Neural cell (in vitro differentiated cells): ENCODE measurements around the gene GZF1. TPM values are rescaled to one million over a fixed set of nuclear protein-coding genes. Genes with fewer than 3 reads are reported as not detected.

Experiments used
- H2AFZ ChIP-seq: fragments of 200-600, 300-800 bp; sonication (generic), shearing (Covaris generic); 2 replicates; pipeline ENCODE4 v1.6.0; 2014; ENCODE audit warnings: low read depth, mild to moderate bottlenecking, antibody characterized with exemption, low read length, moderate library complexity
- H3F3A ChIP-seq: fragments of 200-600 bp; shearing (Covaris generic); 2 replicates; pipeline ENCODE4 v1.6.1; 2016; ENCODE audit warnings: mild to moderate bottlenecking, moderate library complexity, mixed read lengths, antibody characterized with exemption, low read length; ENCODE audit not compliant: insufficient read depth, poor library complexity, severe bottlenecking
- H3K27ac ChIP-seq: fragments of 200-600, 300-800 bp; sonication (generic), shearing (Covaris generic); 2 replicates; pipeline ENCODE4 v1.5.1; 2014; ENCODE audit warnings: mild to moderate bottlenecking, low read length, moderate library complexity
- H3K27me3 ChIP-seq: fragments of 300-800, 200-600 bp; sonication (generic), shearing (Covaris generic); 2 replicates; pipeline ENCODE4 v1.6.0; 2014; ENCODE audit warnings: mild to moderate bottlenecking, low read depth, low read length, moderate library complexity; ENCODE audit not compliant: insufficient read depth
- H3K36me3 ChIP-seq: fragments of 300-800, 200-600 bp; sonication (generic), shearing (Covaris generic); 2 replicates; pipeline ENCODE4 v1.5.1; 2014; ENCODE audit warnings: mild to moderate bottlenecking, antibody characterized with exemption, low read length, moderate library complexity; ENCODE audit not compliant: insufficient read depth
- H3K4me2 ChIP-seq: fragments of 300-800, 200-600 bp; sonication (generic), shearing (Covaris generic); 2 replicates; pipeline ENCODE4 v1.6.0; 2014; ENCODE audit warnings: mild to moderate bottlenecking, low read length
- H3K4me3 ChIP-seq: fragments of 300-800, 200-600 bp; sonication (generic), shearing (Covaris generic); 2 replicates; pipeline ENCODE4 v1.5.1; 2014; ENCODE audit warnings: mild to moderate bottlenecking, low read length, moderate library complexity
- H3K79me2 ChIP-seq: fragments of 200-600 bp; shearing (Covaris generic); replicated peaks from 2 replicates; pipeline ENCODE4 v1.6.0; 2014; ENCODE audit warnings: mild to moderate bottlenecking, low read length, moderate library complexity; ENCODE audit not compliant: insufficient read depth
- H3K9ac ChIP-seq: fragments of 300-800, 200-600 bp; sonication (generic), shearing (Covaris generic); 2 replicates; pipeline ENCODE4 v1.6.1; 2016; ENCODE audit warnings: mild to moderate bottlenecking, low read length, mixed read lengths
- H3K9me2 ChIP-seq: fragments of 200-600 bp; shearing (Covaris generic); 2 replicates; pipeline ENCODE4 v1.6.1; 2016; ENCODE audit warnings: mild to moderate bottlenecking, low read length, mixed read lengths; ENCODE audit not compliant: insufficient read depth
- H3K9me3 ChIP-seq: fragments of 200-600, 300-800 bp; sonication (generic), shearing (Covaris generic); 2 replicates; pipeline ENCODE4 v1.6.1; 2016; ENCODE audit warnings: mild to moderate bottlenecking, mixed run types, low read length, moderate library complexity, mixed read lengths
- H4K20me1 ChIP-seq: fragments of 200-600 bp; shearing (Covaris generic); 2 replicates; pipeline ENCODE4 v1.6.1; 2016; ENCODE audit warnings: mild to moderate bottlenecking, mixed run types; ENCODE audit not compliant: insufficient read depth
- CTCF ChIP-seq: fragments of 450-650 bp; IDR thresholded peaks from 2 replicates; pipeline ENCODE4 v1.5.1; 2014; ENCODE audit warnings: antibody characterized with exemption, mild to moderate bottlenecking, moderate library complexity; ENCODE audit not compliant: poor library complexity, severe bottlenecking
- EP300 ChIP-seq: fragments of 450-650 bp; conservative IDR thresholded peaks from 2 replicates; pipeline ENCODE4 v1.6.1; 2014; ENCODE audit warnings: antibody characterized with exemption, mild to moderate bottlenecking, moderate library complexity; ENCODE audit not compliant: poor library complexity, severe bottlenecking
- EZH2 ChIP-seq: fragments of 200-600, 300-800 bp; shearing (Covaris generic), sonication (generic); IDR thresholded peaks from 2 replicates; pipeline ENCODE4 v1.6.1; 2014; ENCODE audit warnings: antibody characterized with exemption, low read length, borderline replicate concordance, mild to moderate bottlenecking; ENCODE audit not compliant: insufficient read depth, poor library complexity, severe bottlenecking
- MXI1 ChIP-seq: fragments of 450-650 bp; conservative IDR thresholded peaks from 2 replicates; pipeline ENCODE4 v1.6.1; 2014; ENCODE audit warnings: antibody characterized with exemption, mild to moderate bottlenecking; ENCODE audit not compliant: poor library complexity, severe bottlenecking
- POLR2AphosphoS5 ChIP-seq: IDR thresholded peaks from 2 replicates; pipeline ENCODE4 v1.6.1; 2012
- RAD21 ChIP-seq: fragments of 450-650 bp; conservative IDR thresholded peaks from 2 replicates; pipeline ENCODE4 v1.6.1; 2014; ENCODE audit warnings: antibody characterized with exemption, mild to moderate bottlenecking, moderate library complexity
- REST ChIP-seq: IDR thresholded peaks from 2 replicates; pipeline ENCODE4 v1.6.1; 2012; ENCODE audit warnings: borderline replicate concordance
- SMC3 ChIP-seq: fragments of 450-650 bp; conservative IDR thresholded peaks from 2 replicates; pipeline ENCODE4 v1.6.1; 2014; ENCODE audit warnings: antibody characterized with exemption, mild to moderate bottlenecking, moderate library complexity; ENCODE audit not compliant: poor library complexity
- TAF1 ChIP-seq: IDR thresholded peaks from 2 replicates; pipeline ENCODE4 v1.6.1; 2012; ENCODE audit warnings: low read depth
- polyA plus RNA-seq: library from polyadenylated mRNA; depleted of rRNA; stranded (reverse); fragments of >200 nt; gene quantifications from 2 replicates; pipeline ENCODE4 v1.2.3, GENCODE V29; 2014
- small RNA-seq, 3 experiments: library from RNA; depleted of rRNA; stranded (forward); fragments of <200 nt; gene quantifications; one replicate each; pipeline ENCODE3, GENCODE V24; 2012

The GZF1 gene
- polyA plus RNA-seq, 1 donor from 2014 or later = 13.8 TPM

GRCh38 chr20:23420943-23421931 lies 59.3 kb downstream of the GZF1 start, which contains the start of gene NAPB:
Gene NAPB, minus strand, starts transcription at chr20:23421488. Its CDS starts 86 bp downstream, at chr20:23421402.
- Histone ChIP-seq H3K4me3 (peak within 1 kb of the TSS; percentile 97), H4K20me1 (no peaks in the 10 kb centered on the region), H3K9me2 (no peaks in the 10 kb centered on the region), H3K27me3 (no peaks in the 10 kb centered on the region), H3K27ac (peak within 1 kb of the TSS; percentile 55), H3K9ac (peak within 1 kb of the TSS; percentile 82), H3K9me3 (no peaks in the 10 kb centered on the region), H3F3A (no peaks in the 10 kb centered on the region), H2AFZ (peak within 1 kb of the TSS; percentile 53), H3K4me2 (peak within 1 kb of the TSS; percentile 90), H3K36me3 (no peaks in the 10 kb centered on the region), H3K79me2 (peaks cover 16% of the 10 kb centered on the region)
- TF ChIP-seq MXI1 (peak; percentile 56), EP300 (no peak), TAF1 (peak; percentile 60), CTCF (peak; percentile 53), REST (no peak), SMC3 (no peak), POLR2AphosphoS5 (peak; percentile 79), EZH2 (no peak), RAD21 (peak; percentile 38)

Small RNA genes within 50 kb of the gene (small RNA-seq; reads per million reads assigned to genes)
- gene RNA5SP479 = 0 reads per million in 3 experiments

Other genes with a start within 250 kb of the GZF1 start
- gene NXT1, start 11.4 kb upstream of the GZF1 start, polyA plus RNA-seq = 46.3 and 57.3 TPM in 2 replicates
- 126 and 133 TPM in 2 replicates for gene NAPB, start 59.3 kb downstream of the GZF1 start, polyA plus RNA-seq
- not detected in 2 replicates for gene CSTL1, start 77.5 kb downstream of the GZF1 start, polyA plus RNA-seq
- gene CST11, start 90.7 kb downstream of the GZF1 start, polyA plus RNA-seq = not detected in 2 replicates
- gene CST8, start 128.9 kb downstream of the GZF1 start, polyA plus RNA-seq = not detected in 2 replicates
- gene CST9L, start 206.3 kb downstream of the GZF1 start, polyA plus RNA-seq = not detected in 2 replicates
- gene CST9, start 243.7 kb downstream of the GZF1 start, polyA plus RNA-seq = not detected in 2 replicates